GM18520 (cell line): ENCODE data around the gene PPP3CA.
"Not testable (repeated sequence)": the region's sequence is repeated elsewhere in the genome, so short reads cannot be mapped to it uniquely, and the experiment has no call there.

Experiments
- ATAC-seq: cut with Tn5 transposase; IDR thresholded peaks from one replicate; pipeline ENCODE4 v1.9.1; 2021; ENCODE audit not compliant: unreplicated experiment

The PPP3CA gene

DNA sequence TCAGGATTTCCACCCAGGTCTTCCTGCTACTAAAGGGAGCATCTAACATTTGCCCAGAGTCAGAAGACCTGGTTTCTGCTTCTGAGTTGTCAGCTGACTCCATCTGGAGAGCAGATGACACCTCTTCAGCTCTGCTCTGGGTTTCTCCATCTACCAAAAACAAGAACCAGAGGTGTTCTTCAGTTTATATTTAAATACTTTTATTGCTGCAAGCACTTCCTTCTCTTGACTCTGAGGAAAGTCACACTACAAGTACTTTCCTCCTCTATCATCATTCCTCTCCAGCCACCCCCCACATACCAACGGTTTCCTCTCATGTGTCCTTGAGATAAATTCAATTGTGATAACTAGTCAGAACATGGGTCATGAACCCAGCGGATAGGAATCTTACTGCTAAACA lies 88.4 kb downstream of the PPP3CA start:
- ATAC-seq, result no peak

DNA sequence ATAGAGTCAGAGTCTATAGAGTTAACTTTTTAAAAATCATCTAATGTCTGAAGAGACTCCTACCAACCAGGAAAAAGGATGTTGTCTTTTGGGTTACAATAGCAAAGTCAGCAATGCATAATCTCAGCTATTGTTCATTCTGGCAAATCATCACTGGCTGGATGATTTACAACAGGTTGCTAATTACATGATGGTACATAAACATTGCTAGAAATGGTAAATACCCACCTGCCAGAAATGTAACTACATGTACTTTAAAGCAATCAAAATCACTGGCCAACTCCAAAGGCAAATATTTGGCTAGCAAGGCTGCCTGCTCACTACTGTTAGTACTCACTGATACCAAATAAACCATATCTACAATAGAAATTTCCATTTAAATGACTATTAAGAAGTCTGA lies 91.1 kb downstream of the PPP3CA start:
- ATAC-seq, result no peak

DNA sequence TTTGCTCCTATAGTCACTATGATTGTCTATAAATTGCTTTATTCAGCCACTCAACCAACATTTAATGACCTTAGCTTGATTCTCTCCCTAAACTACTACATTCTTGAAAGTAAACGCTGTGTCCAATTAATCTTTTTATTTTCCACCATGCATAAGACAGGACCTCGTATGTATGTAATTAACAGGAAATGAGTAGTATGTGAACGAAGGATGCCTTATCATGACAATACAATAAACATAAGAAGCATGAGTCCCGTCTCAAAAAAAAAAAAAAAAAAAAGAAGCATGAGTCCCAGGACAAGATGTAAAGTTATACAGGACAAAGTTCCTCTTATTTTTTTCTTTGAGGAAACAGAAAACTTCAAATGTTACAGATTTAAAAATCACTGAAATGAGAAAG lies 92.5 kb downstream of the PPP3CA start:
- ATAC-seq, result no peak

DNA sequence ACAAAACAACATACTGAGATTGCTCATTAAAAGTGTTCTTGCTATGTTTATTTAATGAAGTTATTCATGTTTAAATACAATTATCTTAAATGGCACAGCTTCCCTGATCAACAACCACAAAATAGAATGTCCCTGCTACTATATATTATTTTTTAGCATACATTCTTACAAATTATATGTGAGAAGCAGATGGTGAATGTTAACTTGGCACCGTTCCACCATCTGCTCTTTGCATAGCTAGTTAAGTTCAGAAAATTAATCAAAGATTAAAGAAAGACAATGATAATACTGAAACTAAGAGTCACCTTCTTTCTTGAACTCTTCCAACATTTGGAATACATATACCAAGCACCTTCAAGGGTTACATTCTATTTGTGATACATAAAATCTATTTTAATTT lies 94.2 kb downstream of the PPP3CA start:
- no peak for ATAC-seq

DNA sequence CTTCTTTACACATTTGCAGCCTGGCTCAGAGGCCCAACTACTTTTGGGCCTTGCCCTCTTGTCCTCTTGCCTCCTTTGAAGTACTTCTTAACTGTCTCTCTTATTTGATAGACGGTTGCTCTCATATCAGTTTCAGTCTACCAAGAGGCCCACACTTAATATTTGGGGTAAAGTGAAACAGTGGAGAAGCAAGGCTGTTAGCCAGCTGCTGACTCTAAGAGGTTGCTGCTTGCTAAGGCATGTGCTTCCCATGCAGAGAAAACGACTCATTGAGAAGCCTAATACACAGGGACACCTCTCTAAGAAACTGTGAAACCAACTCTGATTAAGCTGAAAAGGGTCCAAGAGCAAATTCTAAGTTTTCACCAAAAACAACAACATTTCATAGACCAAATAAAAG lies 94.6 kb downstream of the PPP3CA start:
- ATAC-seq, result no peak

DNA sequence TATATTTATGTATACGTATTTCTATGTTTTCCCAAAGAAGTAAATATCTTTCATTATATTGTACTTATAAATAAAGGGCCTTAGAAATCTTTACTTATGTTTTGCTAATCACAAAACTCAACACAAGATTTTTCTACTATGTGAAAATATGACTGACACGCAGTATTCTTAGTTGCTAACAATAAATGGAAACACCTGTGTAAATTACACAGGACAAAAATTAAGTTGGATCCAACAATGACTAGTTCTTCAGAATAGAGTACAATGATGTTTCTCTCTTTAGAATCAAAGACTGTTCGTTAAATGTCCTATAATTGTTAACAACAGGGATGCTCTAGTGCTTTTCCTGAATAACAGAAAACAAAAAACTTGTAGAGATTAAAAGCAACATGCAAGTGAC lies 96.1 kb downstream of the PPP3CA start:
- no peak for ATAC-seq

DNA sequence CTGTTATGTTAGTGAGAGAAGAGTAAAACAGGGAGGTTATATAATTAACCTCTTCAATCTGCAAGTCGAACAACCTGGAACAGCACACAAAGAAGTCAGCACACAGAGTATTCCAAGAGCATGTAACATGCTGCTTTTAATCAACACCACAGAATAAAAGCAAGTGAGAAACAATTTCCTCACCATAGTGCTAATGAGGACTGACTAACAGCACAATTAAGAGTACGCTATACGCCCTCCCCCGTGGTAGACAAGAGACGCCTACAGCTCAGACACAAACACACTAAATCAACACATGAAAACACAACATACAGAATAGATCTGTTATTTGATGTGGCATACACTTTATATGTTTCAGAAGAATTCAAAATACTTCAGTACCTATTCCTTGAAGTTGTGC lies 103.0 kb downstream of the PPP3CA start:
- no peak for ATAC-seq

DNA sequence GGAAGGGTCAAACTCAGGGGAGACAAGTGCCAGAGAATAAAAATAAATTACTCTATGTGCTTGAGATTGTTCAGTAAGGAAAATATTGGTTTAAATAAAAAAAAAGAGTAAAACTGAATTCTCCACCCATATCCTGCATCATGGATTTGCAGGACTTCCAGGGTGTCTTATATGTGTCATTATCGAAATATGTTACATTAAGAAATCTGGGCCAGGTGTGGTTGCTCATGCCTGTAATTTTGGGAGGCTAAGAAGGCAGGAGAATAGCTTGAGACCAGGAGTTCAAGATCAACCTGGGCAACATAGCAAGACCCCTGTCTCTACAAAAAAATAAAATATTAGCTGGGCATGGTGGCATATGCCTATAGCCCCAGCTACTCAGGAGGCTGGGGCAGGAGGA lies 104.9 kb downstream of the PPP3CA start:
- ATAC-seq, result no peak

DNA sequence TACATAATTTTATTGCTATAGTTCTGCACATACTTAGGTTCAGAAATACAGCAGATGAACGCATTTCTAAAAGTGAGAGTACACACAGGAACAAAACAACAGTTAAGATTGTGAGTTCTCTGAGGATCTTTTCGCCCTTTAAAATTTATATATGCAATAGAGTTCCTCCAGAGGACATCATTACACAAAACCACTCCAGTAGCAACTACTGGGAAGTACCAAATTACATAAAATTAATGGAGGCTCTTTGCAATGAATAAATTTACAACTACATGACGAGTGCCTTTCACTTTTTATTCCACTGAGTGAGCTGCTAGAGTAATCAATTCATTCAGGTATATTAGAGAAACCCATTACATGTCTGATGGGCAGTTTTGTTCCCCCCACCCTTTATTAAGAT lies 107.2 kb downstream of the PPP3CA start:
- no peak for ATAC-seq

DNA sequence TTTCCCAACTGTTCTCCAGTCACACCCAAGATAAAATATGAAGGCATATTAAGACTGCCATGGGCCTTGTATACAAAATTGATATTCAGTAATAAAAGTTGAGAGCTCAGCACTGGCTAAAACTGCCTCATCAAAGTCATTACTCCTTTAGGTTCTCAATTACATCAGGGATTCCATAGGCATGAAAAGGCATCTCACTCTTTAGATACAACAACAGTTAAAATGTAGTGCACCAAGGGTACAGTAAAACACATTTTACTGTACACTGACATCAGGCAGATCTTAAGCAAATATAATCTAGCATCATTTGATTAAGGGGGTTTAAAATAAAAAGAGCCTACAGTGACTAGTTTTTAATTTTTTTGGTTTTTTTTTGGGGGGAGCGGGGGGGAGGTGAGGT lies 107.7 kb downstream of the PPP3CA start:
- no peak for ATAC-seq

DNA sequence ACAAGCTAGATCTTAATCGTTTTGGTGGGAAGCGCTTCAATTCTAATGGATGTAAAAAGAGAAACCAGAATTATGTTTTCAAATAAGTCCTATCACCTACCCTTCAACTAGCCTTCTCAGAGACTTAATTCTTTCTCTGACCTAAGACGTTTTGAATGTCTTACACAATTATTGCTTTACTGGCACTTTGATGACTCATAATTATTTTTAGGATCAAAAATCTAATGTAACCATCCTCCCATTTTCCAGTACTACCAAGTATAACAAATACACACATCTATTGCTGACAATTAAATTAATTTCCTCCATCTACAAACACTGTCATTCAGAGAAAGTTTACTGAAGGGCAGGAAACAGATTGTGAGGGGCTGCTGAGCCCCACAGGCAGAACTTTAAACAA lies 108.6 kb downstream of the PPP3CA start:
- ATAC-seq, result no peak

DNA sequence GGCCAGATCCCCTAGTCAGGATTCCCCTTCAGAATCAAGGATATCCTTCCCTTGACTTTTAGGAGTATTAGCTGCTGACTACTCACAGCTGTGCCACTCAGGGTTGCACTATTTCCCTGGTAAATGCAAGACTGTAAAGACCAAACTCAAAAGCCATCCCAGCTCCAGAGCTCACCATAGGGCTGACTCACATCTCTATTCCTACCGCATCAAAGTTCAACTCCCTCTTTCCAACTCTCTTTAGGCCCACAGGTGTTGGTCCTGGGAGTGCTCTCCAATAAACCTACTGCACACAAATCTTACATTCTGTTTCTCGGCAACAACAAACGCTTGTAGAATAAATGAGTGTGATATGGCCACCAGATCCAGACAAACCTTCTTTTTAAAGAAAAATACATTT lies 109.6 kb downstream of the PPP3CA start:
- no peak for ATAC-seq

DNA sequence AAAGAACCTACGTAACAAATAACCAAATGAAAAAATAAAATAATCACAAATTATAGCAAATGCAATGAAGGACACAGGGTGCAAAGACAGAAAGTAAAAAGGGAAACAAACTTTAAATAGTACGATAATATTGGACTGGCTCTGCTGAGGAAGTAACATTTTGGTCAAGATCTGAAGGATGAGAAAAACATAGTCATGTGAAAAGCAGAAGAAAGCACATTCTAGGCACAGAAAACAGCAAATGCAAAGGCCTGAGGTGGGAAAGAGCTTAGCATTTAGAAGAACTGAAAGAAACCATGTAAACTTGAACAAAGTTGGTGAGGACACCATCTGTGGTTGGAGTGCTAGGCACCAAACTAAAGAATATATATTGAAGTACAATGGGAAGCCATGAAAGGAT lies 111.2 kb downstream of the PPP3CA start:
- ATAC-seq, result no peak

DNA sequence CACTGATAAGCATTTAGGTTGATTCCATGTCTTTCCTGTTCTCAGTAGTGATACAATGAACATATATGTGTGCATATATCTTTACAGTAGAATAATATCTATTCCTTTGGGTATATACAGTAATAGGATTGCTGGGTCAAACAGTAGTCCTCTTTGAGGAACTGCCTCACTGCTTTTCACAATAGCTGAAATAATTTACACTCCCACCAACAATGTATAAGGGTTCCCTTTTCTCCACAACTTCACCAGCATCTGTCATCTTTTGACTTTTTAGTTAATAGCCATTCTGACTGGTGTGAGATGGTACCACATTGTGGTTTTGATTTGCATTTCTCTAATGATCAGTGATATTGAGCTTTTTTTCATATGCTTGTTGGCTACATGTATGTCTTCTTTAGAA lies 113.2 kb downstream of the PPP3CA start:
- ATAC-seq, result not testable (repeated sequence)

DNA sequence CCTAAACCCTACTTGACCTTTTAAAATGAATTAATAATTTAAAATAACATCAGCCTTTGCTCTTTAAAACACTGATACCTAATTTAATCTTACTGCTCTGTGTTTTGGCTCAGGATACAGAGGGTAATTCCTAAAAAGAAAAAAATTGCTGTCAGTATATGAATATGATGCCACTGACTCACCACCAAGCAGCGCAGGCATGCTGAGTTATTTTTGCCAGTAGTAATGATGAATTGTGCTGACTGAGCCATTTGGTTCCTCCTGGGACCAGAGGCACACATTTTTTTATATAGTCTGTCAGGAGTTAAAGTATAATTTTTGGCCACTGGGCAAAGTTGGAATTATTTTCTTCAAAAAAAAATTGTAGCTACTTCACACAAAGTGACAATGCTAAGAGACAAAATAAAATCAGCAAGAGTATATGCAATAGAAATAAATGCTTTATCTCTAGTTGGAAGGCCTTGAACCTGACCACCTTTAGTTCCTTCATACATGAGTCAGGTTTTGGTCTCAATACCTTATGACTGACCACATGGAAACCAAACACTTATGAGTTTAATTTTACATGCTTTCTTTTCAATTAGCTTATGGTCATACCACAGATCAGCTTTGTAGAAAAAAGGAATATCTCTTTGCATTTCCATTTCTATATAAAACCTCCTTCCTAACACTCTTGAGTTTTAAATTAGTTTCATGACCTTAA lies 115.1 kb downstream of the PPP3CA start:
- ATAC-seq, result peak; percentile 50

DNA sequence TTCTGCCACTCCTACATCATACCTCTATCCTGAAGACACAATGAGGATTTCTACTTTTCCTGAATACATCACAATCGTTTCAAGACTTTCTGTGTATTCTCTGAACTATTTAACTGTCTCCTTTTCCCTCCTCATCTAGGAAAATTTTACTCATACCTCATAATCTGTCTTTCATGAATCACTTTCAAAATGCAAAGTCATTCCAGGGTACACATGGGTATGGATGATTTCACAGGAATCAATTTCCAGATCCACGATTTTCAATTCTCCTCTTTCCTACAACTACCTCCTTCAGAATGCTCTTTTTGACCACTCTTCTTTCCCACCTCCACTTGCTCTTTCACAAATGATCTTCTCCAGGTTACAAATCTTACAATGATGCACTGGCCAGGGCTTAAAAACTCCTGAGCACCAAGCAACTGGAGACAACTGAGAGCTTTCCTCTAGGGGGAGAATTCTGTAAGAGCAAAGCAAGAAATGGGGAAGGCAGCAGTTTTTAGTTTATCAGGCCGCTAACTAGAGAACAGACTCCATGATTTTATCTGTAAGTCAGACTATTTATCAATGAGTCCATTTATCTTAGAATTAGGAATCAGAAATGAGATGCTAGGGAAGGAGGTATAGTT lies 116.4 kb downstream of the PPP3CA start:
- ATAC-seq, result no peak

DNA sequence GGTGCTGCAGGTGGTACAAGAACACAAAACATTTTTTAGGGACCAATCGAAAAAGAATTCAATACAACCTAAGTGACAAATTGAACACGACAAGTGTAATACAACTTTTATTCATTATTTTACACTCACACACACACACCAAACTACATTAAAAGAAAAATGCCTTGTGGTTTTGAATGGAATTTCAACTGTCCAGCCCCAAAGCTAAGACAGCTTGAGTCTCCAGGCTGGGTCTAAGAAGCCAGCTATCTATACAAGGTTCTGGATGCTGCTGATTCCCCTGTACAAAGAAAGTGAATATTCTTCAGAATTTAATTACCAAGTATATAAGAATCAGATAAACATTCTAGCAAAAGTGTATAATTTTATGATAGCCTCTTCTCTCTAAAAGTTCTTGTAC lies 118.2 kb downstream of the PPP3CA start:
- ATAC-seq, result no peak

DNA sequence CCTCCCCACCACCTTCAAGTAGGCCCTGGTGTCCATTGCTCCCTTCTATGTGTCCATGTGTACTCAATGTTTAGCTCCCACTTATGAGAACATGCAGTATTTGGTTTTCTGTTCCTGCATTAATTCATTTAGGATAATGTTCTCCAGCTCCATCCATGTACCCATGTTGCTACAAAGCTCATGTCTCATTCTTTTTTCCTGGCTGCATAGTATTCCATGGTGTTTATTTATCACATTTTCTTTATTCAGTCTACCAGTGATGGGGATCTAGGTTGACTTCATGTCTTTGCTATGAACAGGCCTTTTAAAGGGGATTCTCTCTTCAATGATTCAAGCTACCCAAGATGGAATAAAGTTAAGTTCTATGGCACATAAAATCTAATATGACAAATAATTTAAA lies 119.6 kb downstream of the PPP3CA start:
- ATAC-seq, result no peak

DNA sequence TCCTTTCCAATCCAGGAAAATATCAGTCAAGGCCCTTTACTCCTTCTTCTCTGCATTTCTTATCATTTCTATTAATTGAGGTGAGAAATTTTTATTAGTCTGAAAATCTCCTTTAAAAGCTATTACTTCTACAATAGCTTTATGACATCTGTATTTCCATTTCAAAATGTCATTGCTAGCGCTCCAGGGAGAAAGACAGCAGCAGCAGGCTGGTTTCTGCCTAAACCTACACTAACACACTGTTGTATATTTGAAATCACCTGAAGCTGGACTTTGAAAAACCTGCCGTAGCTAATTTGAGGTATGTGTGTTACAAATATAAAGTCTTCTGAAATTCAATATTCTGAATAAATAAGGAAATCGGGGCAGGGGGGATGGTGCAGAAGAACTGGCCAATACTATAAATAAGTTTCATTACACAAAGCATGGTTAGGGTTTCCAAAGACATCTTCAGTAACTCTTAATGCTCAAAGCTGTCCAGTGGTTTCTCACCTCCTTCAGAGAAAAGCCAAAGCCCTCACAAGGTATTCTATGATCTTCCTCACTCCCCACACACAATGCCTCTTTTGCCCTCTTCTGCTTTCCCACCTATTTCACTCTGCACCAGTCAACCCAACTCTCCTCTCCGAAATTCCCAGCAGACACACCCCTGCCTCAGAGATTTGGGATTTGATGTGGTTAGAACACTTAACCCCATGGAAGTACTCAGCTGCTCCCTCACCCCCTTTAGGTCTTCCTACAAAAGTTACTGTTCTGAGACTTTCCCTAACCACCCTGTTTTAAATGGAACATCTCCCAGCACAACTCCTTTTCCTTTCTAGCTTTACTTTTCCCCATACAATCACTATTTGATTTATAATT lies 122.7 kb downstream of the PPP3CA start:
- ATAC-seq, result no peak

DNA sequence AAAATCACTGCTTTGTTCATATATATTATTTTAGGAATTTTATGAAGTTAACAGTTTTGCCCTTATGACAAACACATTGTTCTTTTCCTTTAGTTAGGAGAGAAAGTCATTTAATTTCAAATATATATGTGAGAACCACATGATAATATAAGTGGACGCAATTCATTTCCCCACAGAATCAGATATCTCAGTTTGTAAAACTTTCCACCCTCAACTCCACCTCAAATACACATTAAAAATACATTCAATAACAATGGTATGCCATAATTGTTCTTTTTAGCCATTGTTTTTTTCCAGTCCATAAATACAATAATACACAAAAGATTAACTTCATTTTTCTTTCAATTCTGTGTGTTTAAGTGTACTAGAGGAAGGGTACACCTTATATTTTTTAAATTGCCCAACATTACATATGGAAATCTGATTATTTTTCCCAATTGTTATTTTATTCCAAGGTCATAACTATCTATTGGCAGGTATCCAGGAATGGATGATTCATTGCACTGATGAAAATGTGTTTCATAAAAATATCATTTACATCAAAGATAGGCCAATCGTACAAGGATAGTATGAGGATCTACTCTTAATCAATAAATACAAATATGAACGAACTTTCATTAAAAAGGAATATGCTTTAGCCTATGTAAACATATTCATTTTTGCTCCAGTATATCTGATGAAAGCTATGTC lies 125.0 kb downstream of the PPP3CA start:
- no peak for ATAC-seq

DNA sequence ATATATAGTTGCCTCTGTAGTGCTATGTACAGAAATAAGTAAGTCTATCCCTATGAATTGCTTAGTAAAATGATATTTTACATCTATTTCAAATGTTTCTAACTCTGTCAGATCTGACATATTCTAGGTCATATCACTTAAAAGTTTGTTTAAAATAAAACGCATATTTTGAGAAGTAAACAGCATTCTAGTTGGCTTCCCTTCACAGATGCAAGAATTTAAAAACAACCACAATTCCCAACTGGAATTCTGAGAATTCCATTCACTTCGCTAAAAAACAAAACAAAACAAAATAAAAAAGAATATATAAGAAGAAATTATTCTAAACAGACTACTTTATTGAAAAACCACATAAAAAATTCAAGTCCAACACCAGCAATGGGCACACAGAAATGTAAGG lies 126.0 kb downstream of the PPP3CA start:
- ATAC-seq, result no peak

DNA sequence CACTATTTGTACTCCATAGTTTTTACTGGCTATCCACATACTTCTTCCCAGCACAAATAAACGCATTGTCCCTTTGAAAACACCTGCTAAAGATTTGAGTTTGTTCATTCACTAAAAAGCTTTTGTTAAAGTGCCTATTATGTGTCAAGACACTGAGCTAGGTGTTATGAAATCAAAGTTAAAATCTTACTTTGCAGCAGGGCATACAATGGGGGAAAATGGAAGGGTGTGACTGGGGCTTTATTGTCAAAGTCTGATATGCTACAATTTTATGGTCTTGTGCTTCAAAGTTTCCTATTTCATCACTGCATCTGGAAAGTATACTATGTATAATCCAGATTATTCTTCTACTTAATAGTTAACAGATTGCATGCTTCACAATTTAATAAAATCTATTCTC lies 128.4 kb downstream of the PPP3CA start:
- no peak for ATAC-seq
